GM23338 (cell line): Measurements from ENCODE around the gene HNRNPF. TPM values are rescaled to one million over a fixed set of nuclear protein-coding genes. Genes with fewer than 3 reads are reported as not detected.

Experiments used
- ATAC-seq: fragments of 200-7000 bp; cut with Tn5 transposase; 3 replicates; pipeline ENCODE4 v1.9.1; 2020
- DNase-seq: peaks from one replicate; pipeline ENCODE4 v3.0.0-alpha.2; 2015; ENCODE audit warnings: low spot score
- H2AFZ ChIP-seq: fragments of 200-600 bp; sonication (generic); 2 replicates; pipeline ENCODE4 v1.8.0; 2016; ENCODE audit warnings: antibody characterized with exemption, mild to moderate bottlenecking, moderate library complexity
- H3F3A ChIP-seq: fragments of 200-600 bp; sonication (generic); replicated peaks from 2 replicates; pipeline ENCODE4 v1.8.0; 2017; ENCODE audit warnings: antibody characterized with exemption, mixed run types, low read depth
- H3K27ac ChIP-seq: fragments of 200-600 bp; sonication (generic); 2 replicates; pipeline ENCODE4 v1.6.1; 2016; ENCODE audit warnings: low read depth
- H3K27me3 ChIP-seq: fragments of 200-600 bp; sonication (generic); 2 replicates; pipeline ENCODE4 v1.8.0; 2016; ENCODE audit warnings: mild to moderate bottlenecking, mixed run types, moderate library complexity; ENCODE audit not compliant: insufficient read depth
- H3K36me3 ChIP-seq: fragments of 200-600 bp; sonication (generic); 2 replicates; pipeline ENCODE4 v1.8.0; 2016; ENCODE audit warnings: mild to moderate bottlenecking; ENCODE audit not compliant: insufficient read depth
- H3K4me1 ChIP-seq: fragments of 200-600 bp; sonication (generic); 2 replicates; pipeline ENCODE4 v1.8.0; 2016; ENCODE audit warnings: mild to moderate bottlenecking, moderate library complexity; ENCODE audit not compliant: insufficient read depth
- H3K4me2 ChIP-seq: fragments of 200-600 bp; sonication (generic); 2 replicates; pipeline ENCODE4 v1.7.1; 2017; ENCODE audit warnings: mixed run types
- H3K4me3 ChIP-seq: fragments of 200-600 bp; sonication (generic); 2 replicates; pipeline ENCODE4 v1.6.1; 2016; ENCODE audit warnings: mixed run types
- H3K79me2 ChIP-seq: fragments of 200-600 bp; sonication (generic); replicated peaks from 2 replicates; pipeline ENCODE4 v1.8.0; 2017; ENCODE audit warnings: mild to moderate bottlenecking; ENCODE audit not compliant: insufficient read depth
- H3K9me2 ChIP-seq: fragments of 200-600 bp; sonication (generic); 2 replicates; pipeline ENCODE4 v1.8.0; 2017; ENCODE audit not compliant: insufficient read depth
- H4K20me1 ChIP-seq: fragments of 200-600 bp; sonication (generic); replicated peaks from 2 replicates; pipeline ENCODE4 v1.8.0; 2017; ENCODE audit warnings: mild to moderate bottlenecking; ENCODE audit not compliant: insufficient read depth
- H3K27ac Mint-ChIP-seq: 2 replicates; pipeline ENCODE4 v1.8.0; 2020; ENCODE audit warnings: inconsistent platforms, mild to moderate bottlenecking, moderate library complexity, mixed read lengths
- H3K27me3 Mint-ChIP-seq: 3 replicates; pipeline ENCODE4 v1.8.0; 2022; ENCODE audit warnings: low read depth, mild to moderate bottlenecking, moderate library complexity, mixed read lengths, inconsistent platforms; ENCODE audit not compliant: insufficient read depth, poor library complexity
- H3K36me3 Mint-ChIP-seq: 3 replicates; pipeline ENCODE4 v1.8.0; 2021; ENCODE audit warnings: low read depth, mild to moderate bottlenecking, inconsistent platforms, moderate library complexity, mixed read lengths
- H3K4me1 Mint-ChIP-seq: 3 replicates; pipeline ENCODE4 v1.8.0; 2020; ENCODE audit warnings: mild to moderate bottlenecking, inconsistent platforms, mixed read lengths
- H3K4me3 Mint-ChIP-seq: 3 replicates; pipeline ENCODE4 v1.8.0; 2021; ENCODE audit warnings: moderate library complexity, mild to moderate bottlenecking, inconsistent platforms, mixed read lengths
- H3K9me3 Mint-ChIP-seq: 3 replicates; pipeline ENCODE4 v1.8.0; 2020; ENCODE audit warnings: moderate library complexity, mild to moderate bottlenecking, inconsistent platforms, mixed read lengths
- CREB1 ChIP-seq: fragments of 250-450 bp; sonication (Bioruptor Pico); IDR thresholded peaks from 2 replicates; pipeline ENCODE4 v1.5.0; 2020; ENCODE audit warnings: low read depth, mild to moderate bottlenecking, moderate library complexity
- EZH2 ChIP-seq: fragments of 200-600 bp; sonication (generic); IDR thresholded peaks from one replicate; pipeline ENCODE4 v1.8.0; 2017; ENCODE audit warnings: antibody characterized with exemption, mild to moderate bottlenecking, low read depth; ENCODE audit not compliant: unreplicated experiment
- EZH2phosphoT487 ChIP-seq: fragments of 200-600 bp; sonication (generic); IDR thresholded peaks from one replicate; pipeline ENCODE4 v1.8.1; 2018; ENCODE audit warnings: antibody characterized with exemption; ENCODE audit not compliant: unreplicated experiment
- JUNB ChIP-seq: IDR thresholded peaks from one replicate; pipeline ENCODE4 v1.6.1; 2016; ENCODE audit warnings: antibody characterized with exemption; ENCODE audit not compliant: unreplicated experiment
- NANOG ChIP-seq: IDR thresholded peaks from 2 replicates; pipeline ENCODE4 v1.6.1; 2016; ENCODE audit warnings: antibody characterized with exemption, borderline replicate concordance
- POLR2AphosphoS5 ChIP-seq: IDR thresholded peaks from 2 replicates; pipeline ENCODE4 v1.6.1; 2016; ENCODE audit warnings: antibody characterized with exemption, low read depth
- STAT1 ChIP-seq: IDR thresholded peaks from one replicate; pipeline ENCODE4 v1.6.1; 2016; ENCODE audit warnings: antibody characterized with exemption; ENCODE audit not compliant: unreplicated experiment
- ZNF114 ChIP-seq: fragments of 250-450 bp; sonication (Bioruptor Pico); IDR thresholded peaks from 2 replicates; pipeline ENCODE4 v1.5.0; 2020; ENCODE audit warnings: mild to moderate bottlenecking, moderate library complexity
- ZNF331 ChIP-seq: fragments of 250-450 bp; sonication (Bioruptor Pico); IDR thresholded peaks from 2 replicates; pipeline ENCODE4 v1.5.0; 2020; ENCODE audit warnings: low read depth, mild to moderate bottlenecking, moderate library complexity
- polyA plus RNA-seq: library from polyadenylated mRNA; unstranded; fragments of >200 nt; fragmentation: Nextera tagmentation; extraction: Ambion mirVana; gene quantifications from 2 replicates; pipeline ENCODE4 v1.2.1, GENCODE V29; 2016
- total RNA-seq: library from RNA; depleted of rRNA; stranded (reverse); fragments of >200 nt; shearing (Covaris generic); gene quantifications from 2 replicates; pipeline ENCODE4 v1.2.3, GENCODE V29; 2014
- TF ChIP-seq, protein P1 (sequence below): IDR thresholded peaks from 2 replicates; pipeline ENCODE4 v1.6.1; 2016; ENCODE audit warnings: antibody characterized with exemption
- TF ChIP-seq, protein P2 (sequence below): fragments of 250-450 bp; sonication (Bioruptor Pico); IDR thresholded peaks from 2 replicates; pipeline ENCODE4 v1.5.0; 2020; ENCODE audit warnings: mild to moderate bottlenecking, moderate library complexity
- TF ChIP-seq, protein P3 (sequence below): IDR thresholded peaks from one replicate; pipeline ENCODE4 v1.6.1; 2018; ENCODE audit warnings: antibody characterized with exemption; ENCODE audit not compliant: unreplicated experiment
- TF ChIP-seq, protein P4 (sequence below), 2 experiments: fragments of 200-600 bp in 1 of 2; sonication (generic) in 1 of 2; conservative IDR thresholded peaks; 2 replicates each; pipeline versions ENCODE4 v1.5.1 to v1.6.1; 2016 to 2017; ENCODE audit warnings: antibody characterized with exemption in 2 of 2, low read depth in 2 of 2, mild to moderate bottlenecking in 2 of 2, moderate library complexity in 1 of 2

The HNRNPF gene
- total and polyA plus RNA-seq, 2 experiments from 2014 or later: 210 to 378 TPM

DNA sequence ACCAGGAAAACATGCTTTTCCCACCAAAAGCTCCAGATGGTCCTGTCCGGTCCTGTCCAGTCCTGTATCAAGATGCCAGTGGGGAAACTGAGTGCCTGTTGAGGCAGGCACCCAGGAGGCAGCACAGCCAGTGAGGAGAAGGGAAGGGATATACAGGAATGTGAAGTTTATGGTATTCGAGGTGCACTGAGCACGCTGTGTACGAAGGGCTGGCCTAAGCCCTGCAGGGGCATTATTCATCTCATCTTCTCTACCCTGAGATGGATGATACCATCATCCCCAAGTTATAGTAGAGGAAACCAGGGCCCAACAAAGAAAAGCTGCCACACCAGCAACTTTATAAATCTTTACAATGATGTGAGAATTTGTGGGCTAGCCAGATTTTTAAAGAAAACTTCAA is 61.0 kb downstream of the HNRNPF start:
- Histone ChIP-seq H3K79me2 (no peaks in the 10 kb centered on the region), H3K27me3 (no peaks in the 10 kb centered on the region), H3K4me2 (no peak overlapping the region), H3K36me3 (no peaks in the 10 kb centered on the region), H3K4me3 (no peak overlapping the region), H3F3A (no peaks in the 10 kb centered on the region), H3K4me1 (peaks cover 3% of the 10 kb centered on the region; the same call in 1 of the 2 replicates), H3K9me2 (no peaks in the 10 kb centered on the region), H2AFZ (0 out of 2 replicates have a peak overlapping the region, but pooled peaks have one; percentile 0), H3K27ac (no peak overlapping the region), H4K20me1 (no peaks in the 10 kb centered on the region)
- no peaks in the 10 kb centered on the region for H3K9me3 Mint-ChIP-seq
- H3K27ac Mint-ChIP-seq: no peak overlapping the region
- DNase-seq (no peak), ATAC-seq (peak; percentile 8; the same call in 1 of the 3 replicates)
- no peak overlapping the region for H3K4me3 Mint-ChIP-seq
- TF ChIP-seq EZH2phosphoT487 (no peak), STAT1 (no peak), NANOG (no peak), JUNB (no peak), ZNF114 (no peak), EZH2 (no peak), POLR2AphosphoS5 (no peak), ZNF331 (no peak), CREB1 (no peak)
- TF ChIP-seq, protein P1, sequence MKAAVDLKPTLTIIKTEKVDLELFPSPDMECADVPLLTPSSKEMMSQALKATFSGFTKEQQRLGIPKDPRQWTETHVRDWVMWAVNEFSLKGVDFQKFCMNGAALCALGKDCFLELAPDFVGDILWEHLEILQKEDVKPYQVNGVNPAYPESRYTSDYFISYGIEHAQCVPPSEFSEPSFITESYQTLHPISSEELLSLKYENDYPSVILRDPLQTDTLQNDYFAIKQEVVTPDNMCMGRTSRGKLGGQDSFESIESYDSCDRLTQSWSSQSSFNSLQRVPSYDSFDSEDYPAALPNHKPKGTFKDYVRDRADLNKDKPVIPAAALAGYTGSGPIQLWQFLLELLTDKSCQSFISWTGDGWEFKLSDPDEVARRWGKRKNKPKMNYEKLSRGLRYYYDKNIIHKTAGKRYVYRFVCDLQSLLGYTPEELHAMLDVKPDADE: no peak
- TF ChIP-seq, protein P2, sequence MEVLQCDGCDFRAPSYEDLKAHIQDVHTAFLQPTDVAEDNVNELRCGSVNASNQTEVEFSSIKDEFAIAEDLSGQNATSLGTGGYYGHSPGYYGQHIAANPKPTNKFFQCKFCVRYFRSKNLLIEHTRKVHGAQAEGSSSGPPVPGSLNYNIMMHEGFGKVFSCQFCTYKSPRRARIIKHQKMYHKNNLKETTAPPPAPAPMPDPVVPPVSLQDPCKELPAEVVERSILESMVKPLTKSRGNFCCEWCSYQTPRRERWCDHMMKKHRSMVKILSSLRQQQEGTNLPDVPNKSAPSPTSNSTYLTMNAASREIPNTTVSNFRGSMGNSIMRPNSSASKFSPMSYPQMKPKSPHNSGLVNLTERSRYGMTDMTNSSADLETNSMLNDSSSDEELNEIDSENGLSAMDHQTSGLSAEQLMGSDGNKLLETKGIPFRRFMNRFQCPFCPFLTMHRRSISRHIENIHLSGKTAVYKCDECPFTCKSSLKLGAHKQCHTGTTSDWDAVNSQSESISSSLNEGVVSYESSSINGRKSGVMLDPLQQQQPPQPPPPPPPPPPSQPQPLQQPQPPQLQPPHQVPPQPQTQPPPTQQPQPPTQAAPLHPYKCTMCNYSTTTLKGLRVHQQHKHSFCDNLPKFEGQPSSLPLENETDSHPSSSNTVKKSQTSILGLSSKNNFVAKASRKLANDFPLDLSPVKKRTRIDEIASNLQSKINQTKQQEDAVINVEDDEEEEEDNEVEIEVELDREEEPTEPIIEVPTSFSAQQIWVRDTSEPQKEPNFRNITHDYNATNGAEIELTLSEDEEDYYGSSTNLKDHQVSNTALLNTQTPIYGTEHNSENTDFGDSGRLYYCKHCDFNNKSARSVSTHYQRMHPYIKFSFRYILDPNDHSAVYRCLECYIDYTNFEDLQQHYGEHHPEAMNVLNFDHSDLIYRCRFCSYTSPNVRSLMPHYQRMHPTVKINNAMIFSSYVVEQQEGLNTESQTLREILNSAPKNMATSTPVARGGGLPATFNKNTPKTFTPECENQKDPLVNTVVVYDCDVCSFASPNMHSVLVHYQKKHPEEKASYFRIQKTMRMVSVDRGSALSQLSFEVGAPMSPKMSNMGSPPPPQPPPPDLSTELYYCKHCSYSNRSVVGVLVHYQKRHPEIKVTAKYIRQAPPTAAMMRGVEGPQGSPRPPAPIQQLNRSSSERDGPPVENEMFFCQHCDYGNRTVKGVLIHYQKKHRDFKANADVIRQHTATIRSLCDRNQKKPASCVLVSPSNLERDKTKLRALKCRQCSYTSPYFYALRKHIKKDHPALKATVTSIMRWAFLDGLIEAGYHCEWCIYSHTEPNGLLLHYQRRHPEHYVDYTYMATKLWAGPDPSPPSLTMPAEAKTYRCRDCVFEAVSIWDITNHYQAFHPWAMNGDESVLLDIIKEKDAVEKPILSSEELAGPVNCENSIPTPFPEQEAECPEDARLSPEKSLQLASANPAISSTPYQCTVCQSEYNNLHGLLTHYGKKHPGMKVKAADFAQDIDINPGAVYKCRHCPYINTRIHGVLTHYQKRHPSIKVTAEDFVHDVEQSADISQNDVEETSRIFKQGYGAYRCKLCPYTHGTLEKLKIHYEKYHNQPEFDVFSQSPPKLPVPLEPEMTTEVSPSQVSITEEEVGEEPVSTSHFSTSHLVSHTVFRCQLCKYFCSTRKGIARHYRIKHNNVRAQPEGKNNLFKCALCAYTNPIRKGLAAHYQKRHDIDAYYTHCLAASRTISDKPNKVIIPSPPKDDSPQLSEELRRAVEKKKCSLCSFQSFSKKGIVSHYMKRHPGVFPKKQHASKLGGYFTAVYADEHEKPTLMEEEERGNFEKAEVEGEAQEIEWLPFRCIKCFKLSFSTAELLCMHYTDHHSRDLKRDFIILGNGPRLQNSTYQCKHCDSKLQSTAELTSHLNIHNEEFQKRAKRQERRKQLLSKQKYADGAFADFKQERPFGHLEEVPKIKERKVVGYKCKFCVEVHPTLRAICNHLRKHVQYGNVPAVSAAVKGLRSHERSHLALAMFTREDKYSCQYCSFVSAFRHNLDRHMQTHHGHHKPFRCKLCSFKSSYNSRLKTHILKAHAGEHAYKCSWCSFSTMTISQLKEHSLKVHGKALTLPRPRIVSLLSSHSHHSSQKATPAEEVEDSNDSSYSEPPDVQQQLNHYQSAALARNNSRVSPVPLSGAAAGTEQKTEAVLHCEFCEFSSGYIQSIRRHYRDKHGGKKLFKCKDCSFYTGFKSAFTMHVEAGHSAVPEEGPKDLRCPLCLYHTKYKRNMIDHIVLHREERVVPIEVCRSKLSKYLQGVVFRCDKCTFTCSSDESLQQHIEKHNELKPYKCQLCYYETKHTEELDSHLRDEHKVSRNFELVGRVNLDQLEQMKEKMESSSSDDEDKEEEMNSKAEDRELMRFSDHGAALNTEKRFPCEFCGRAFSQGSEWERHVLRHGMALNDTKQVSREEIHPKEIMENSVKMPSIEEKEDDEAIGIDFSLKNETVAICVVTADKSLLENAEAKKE: no peak
- TF ChIP-seq, protein P3, sequence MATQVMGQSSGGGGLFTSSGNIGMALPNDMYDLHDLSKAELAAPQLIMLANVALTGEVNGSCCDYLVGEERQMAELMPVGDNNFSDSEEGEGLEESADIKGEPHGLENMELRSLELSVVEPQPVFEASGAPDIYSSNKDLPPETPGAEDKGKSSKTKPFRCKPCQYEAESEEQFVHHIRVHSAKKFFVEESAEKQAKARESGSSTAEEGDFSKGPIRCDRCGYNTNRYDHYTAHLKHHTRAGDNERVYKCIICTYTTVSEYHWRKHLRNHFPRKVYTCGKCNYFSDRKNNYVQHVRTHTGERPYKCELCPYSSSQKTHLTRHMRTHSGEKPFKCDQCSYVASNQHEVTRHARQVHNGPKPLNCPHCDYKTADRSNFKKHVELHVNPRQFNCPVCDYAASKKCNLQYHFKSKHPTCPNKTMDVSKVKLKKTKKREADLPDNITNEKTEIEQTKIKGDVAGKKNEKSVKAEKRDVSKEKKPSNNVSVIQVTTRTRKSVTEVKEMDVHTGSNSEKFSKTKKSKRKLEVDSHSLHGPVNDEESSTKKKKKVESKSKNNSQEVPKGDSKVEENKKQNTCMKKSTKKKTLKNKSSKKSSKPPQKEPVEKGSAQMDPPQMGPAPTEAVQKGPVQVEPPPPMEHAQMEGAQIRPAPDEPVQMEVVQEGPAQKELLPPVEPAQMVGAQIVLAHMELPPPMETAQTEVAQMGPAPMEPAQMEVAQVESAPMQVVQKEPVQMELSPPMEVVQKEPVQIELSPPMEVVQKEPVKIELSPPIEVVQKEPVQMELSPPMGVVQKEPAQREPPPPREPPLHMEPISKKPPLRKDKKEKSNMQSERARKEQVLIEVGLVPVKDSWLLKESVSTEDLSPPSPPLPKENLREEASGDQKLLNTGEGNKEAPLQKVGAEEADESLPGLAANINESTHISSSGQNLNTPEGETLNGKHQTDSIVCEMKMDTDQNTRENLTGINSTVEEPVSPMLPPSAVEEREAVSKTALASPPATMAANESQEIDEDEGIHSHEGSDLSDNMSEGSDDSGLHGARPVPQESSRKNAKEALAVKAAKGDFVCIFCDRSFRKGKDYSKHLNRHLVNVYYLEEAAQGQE: no peak
- TF ChIP-seq, protein P4, sequence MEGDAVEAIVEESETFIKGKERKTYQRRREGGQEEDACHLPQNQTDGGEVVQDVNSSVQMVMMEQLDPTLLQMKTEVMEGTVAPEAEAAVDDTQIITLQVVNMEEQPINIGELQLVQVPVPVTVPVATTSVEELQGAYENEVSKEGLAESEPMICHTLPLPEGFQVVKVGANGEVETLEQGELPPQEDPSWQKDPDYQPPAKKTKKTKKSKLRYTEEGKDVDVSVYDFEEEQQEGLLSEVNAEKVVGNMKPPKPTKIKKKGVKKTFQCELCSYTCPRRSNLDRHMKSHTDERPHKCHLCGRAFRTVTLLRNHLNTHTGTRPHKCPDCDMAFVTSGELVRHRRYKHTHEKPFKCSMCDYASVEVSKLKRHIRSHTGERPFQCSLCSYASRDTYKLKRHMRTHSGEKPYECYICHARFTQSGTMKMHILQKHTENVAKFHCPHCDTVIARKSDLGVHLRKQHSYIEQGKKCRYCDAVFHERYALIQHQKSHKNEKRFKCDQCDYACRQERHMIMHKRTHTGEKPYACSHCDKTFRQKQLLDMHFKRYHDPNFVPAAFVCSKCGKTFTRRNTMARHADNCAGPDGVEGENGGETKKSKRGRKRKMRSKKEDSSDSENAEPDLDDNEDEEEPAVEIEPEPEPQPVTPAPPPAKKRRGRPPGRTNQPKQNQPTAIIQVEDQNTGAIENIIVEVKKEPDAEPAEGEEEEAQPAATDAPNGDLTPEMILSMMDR (conservative IDR thresholded peaks at IDR 0.05; ENCODE audit: low read depth in 2 of 2): no peak
- H3K27me3 Mint-ChIP-seq: peaks cover 2% of the 10 kb centered on the region
- H3K4me1 Mint-ChIP-seq: peaks cover 4% of the 10 kb centered on the region; the same call in 2 of the 3 replicates
- no peaks in the 10 kb centered on the region for H3K36me3 Mint-ChIP-seq
